GM06990 (cell line): Measurements from ENCODE around the gene SULT1C3.

Experiments used
- DNase-seq: peaks from one replicate; pipeline ENCODE4 v3.0.0-alpha.2; 2011; ENCODE audit not compliant: insufficient read length; ENCODE audit errors: extremely low read depth
- H3K27me3 ChIP-seq: replicated peaks from 2 replicates; pipeline ENCODE4 v1.6.0; 2011; ENCODE audit warnings: low read length; ENCODE audit not compliant: control insufficient read depth, insufficient read depth
- H3K36me3 ChIP-seq: 2 replicates; pipeline ENCODE4 v1.5.1; 2011; ENCODE audit warnings: low read length; ENCODE audit not compliant: control insufficient read depth, insufficient read depth
- H3K4me3 ChIP-seq: replicated peaks from 2 replicates; pipeline ENCODE4 v1.5.1; 2011; ENCODE audit warnings: low read depth, mild to moderate bottlenecking, control low read depth, low read length
- TF ChIP-seq, protein P1 (sequence below): IDR thresholded peaks from 2 replicates; pipeline ENCODE4 v1.5.1; 2011; ENCODE audit warnings: low read length, control low read depth, mild to moderate bottlenecking, inconsistent platforms; ENCODE audit not compliant: insufficient read depth, poor library complexity, severe bottlenecking

Gene SULT1C3

DNA sequence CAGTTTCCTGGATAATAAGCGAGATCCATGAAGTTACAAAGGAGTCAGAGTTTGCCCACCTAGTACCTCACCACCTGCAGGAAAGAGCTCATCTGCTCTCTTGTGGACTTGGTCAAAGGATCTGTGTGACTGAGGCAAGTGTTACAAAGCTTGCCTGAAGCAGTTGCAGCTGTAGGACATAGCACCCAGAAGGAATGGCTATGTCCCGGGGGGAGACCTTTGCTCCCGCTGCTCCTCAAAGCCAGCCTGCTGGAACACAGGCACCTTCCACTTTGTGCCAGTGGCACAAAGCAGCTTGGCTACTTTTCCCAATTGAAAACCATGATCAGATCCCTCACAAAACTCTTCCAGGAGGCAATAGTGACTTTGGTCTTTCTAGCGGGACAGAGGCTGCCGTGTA lies 45.8 kb downstream of the SULT1C3 start:
- DNase-seq = no peak

DNA sequence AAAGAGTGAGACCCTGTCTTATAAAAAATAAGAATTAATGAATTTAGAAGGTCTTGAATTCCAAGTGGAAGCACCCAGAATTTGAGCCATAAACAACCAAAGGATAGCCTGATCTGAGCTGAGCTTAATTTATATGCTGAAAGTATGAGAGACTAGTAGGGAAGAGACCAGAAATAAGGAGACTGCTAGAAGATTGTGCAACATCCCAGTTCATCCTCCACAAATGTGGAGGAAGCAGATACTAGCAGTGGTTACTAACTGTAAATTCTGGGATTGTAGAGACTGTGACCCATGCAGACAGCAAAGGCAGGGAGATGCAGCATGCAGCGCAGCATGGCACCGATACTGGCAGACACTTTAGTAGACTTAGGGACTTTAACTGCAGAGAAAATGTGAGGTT lies 47.4 kb downstream of the SULT1C3 start:
- DNase-seq = no peak
- Histone ChIP-seq H3K27me3 (no peaks in the 10 kb centered on the region), H3K4me3 (no peak overlapping the region), H3K36me3 (no peaks in the 10 kb centered on the region)
- TF ChIP-seq, protein P1, sequence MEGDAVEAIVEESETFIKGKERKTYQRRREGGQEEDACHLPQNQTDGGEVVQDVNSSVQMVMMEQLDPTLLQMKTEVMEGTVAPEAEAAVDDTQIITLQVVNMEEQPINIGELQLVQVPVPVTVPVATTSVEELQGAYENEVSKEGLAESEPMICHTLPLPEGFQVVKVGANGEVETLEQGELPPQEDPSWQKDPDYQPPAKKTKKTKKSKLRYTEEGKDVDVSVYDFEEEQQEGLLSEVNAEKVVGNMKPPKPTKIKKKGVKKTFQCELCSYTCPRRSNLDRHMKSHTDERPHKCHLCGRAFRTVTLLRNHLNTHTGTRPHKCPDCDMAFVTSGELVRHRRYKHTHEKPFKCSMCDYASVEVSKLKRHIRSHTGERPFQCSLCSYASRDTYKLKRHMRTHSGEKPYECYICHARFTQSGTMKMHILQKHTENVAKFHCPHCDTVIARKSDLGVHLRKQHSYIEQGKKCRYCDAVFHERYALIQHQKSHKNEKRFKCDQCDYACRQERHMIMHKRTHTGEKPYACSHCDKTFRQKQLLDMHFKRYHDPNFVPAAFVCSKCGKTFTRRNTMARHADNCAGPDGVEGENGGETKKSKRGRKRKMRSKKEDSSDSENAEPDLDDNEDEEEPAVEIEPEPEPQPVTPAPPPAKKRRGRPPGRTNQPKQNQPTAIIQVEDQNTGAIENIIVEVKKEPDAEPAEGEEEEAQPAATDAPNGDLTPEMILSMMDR = no peak

More for the DNA sequence above, 45.8 kb downstream of the SULT1C3 start:
- no peaks in the 10 kb centered on the region for H3K27me3 ChIP-seq
- no peak overlapping the region for H3K4me3 ChIP-seq
- H3K36me3 ChIP-seq = no peaks in the 10 kb centered on the region
- TF ChIP-seq, protein P1 = no peak

DNA sequence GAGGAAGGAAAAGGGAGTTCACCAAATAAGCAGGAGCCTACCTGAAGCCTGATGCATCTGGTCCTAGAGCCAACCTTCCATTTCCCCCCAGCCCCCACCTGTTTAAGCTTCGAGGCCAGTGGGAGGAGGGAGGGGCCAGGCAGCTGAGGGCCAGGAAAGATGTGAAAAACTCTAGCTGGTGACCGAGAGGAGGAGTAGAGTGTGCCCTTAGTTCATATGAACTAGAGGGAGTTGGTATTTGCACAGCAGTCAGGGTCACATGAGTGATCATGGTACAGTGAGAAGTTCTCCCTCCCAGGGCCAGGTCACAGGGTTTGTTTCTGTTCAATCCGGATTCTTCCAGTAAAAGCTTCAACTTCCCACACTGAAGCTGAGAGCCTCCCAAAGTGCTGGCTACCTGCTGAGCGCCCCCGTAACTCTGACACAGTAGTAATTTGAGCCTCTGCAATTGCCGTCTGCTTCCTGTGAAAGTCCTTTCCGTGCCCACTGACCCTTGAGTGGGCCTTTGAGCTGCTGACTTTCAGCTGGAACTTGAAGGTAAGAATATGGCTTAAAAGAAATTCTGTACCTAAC lies 48.9 kb downstream of the SULT1C3 start, which contains the start of gene SULT1C2:
Gene SULT1C2, plus strand, starts transcription at position 362 of the 573 bp plus-strand sequence. CDS start 4,773 bp downstream, outside the sequence.
- DNase-seq = no peak
- no peak within 1 kb of the TSS for H3K4me3 ChIP-seq

DNA sequence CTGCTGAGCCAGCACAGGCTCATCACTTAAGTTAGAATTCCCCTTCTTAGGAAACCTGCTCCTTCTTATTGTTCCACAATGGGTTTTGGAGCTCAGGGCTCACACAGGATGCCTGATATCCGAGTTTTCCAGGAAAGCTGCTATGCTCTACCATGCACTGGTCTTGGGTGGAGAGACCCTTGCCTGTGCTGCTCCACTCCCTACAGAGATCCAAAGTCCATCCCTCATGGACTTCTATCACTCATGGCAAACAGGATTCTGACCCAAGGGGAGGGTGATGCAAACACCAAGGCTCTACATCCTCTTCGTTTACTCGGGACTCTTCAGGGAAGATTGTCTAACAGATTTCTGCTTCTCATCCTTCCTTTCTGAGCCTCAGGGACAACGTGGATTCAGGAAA lies 54.1 kb downstream of the SULT1C3 start:
- H3K27me3 ChIP-seq = no peaks in the 10 kb centered on the region; the same call in 1 of the 2 replicates
- TF ChIP-seq, protein P1 = no peak
- no peaks in the 10 kb centered on the region for H3K36me3 ChIP-seq
- no peak for DNase-seq
- H3K4me3 ChIP-seq = no peak overlapping the region

More for the DNA sequence above, 48.9 kb downstream of the SULT1C3 start, which contains the start of gene SULT1C2:
- Histone ChIP-seq H3K36me3 (no peaks in the 10 kb centered on the region), H3K27me3 (no peaks in the 10 kb centered on the region)
- TF ChIP-seq, protein P1 = no peak

DNA sequence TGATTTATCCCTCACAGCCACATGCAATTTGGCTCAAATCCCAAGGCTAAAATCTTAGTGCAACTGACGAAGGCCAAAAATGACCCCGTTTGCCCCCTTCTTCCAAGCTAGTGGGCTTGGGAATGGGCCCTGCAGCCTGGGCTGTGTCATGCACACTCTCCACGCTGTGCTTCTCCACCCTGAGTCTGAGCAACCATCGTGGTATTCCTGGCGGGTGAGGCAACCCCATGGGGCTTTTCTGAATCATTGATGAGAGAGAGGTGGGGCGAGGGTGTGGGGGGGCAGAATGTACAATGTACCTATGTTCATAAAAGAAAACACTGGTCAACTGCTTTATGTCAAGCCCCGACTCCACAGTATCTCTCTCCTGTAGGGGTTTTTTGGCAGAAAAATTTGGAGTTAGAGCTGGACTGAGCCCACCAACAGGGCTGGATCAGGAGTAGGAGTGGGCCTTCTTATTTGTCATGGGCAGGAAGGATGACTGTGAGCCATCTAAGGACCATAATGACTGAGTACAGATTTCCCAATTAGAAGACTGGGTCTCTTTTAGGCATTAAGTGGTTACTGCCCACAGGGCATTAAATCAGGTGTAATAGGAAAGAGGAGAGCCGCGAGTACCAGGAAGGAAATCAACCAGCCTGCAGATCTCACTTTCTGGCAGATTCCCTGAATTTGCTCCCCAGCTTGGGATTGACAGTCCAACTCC lies 57.8 kb downstream of the SULT1C3 start:
- H3K27me3 ChIP-seq = no peaks in the 10 kb centered on the region; the same call in 1 of the 2 replicates
- TF ChIP-seq, protein P1 = no peak
- no peak for DNase-seq

More for the DNA sequence above, 57.8 kb downstream of the SULT1C3 start:
- Histone ChIP-seq H3K36me3 (no peaks in the 10 kb centered on the region), H3K4me3 (no peak overlapping the region)
